ENCODE data around the gene MYO1E.

MYO1E gene

GRCh38 chr15:59279023-59279422 lies 93.6 kb downstream of the MYO1E start:
- H3K9me3 ChIP-seq: no peaks in the 10 kb centered on the region
- H3K4me3 ChIP-seq: no peak overlapping the region
- no peaks in the 10 kb centered on the region for H3K27me3 ChIP-seq (ENCODE audit: low read depth)
- no peak for DNase-seq (ENCODE audit: low spot score in 2 of 2)
- in situ Hi-C loops (cut with MboI; ENCODE audit: low sequenced_read_pairs): no loop called here
- H3K36me3 ChIP-seq (replicated peaks): no peaks in the 10 kb centered on the region
- no peaks in the 10 kb centered on the region for H3K4me1 ChIP-seq

- H3K36me3 ChIP-seq (replicated peaks): no peaks in the 10 kb centered on the region
- in situ Hi-C loops (cut with MboI; ENCODE audit: low sequenced_read_pairs): no loop called here
- no peaks in the 10 kb centered on the region for H3K27me3 ChIP-seq (ENCODE audit: low read depth)
- no peaks in the 10 kb centered on the region for H3K9me3 ChIP-seq
- DNase-seq (ENCODE audit: low spot score in 2 of 2): no peak
- no peak overlapping the region for H3K4me3 ChIP-seq
- H3K4me1 ChIP-seq: no peaks in the 10 kb centered on the region
These were observed 94.6 kb downstream of the MYO1E start for GRCh38 chr15:59278120-59278519.

GRCh38 chr15:59276225-59277178 lies 96.2 kb downstream of the MYO1E start:
- H3K4me3 ChIP-seq: no peak overlapping the region
- H3K9me3 ChIP-seq: no peaks in the 10 kb centered on the region
- no peaks in the 10 kb centered on the region for H3K4me1 ChIP-seq
- DNase-seq (ENCODE audit: low spot score in 2 of 2): no peak
- no peaks in the 10 kb centered on the region for H3K27me3 ChIP-seq (ENCODE audit: low read depth)
- H3K36me3 ChIP-seq (replicated peaks): no peaks in the 10 kb centered on the region
- in situ Hi-C loops (cut with MboI; ENCODE audit: low sequenced_read_pairs): no loop called here

GRCh38 chr15:59274126-59274970 lies 98.3 kb downstream of the MYO1E start:
- in situ Hi-C loops (cut with MboI; ENCODE audit: low sequenced_read_pairs): no loop called here
- Histone ChIP-seq H3K36me3 (replicated peaks) (no peaks in the 10 kb centered on the region), H3K4me3 (no peak overlapping the region), H3K4me1 (no peaks in the 10 kb centered on the region), H3K27me3 (ENCODE audit: low read depth) (no peaks in the 10 kb centered on the region), H3K9me3 (no peaks in the 10 kb centered on the region)
- DNase-seq (ENCODE audit: low spot score in 2 of 2): no peak

GRCh38 chr15:59273234-59273633 lies 99.4 kb downstream of the MYO1E start:
- no peaks in the 10 kb centered on the region for H3K27me3 ChIP-seq (ENCODE audit: low read depth)
- H3K4me3 ChIP-seq: no peak overlapping the region
- DNase-seq (ENCODE audit: low spot score in 2 of 2): no peak
- in situ Hi-C loops (cut with MboI; ENCODE audit: low sequenced_read_pairs): no loop called here
- H3K9me3 ChIP-seq: no peaks in the 10 kb centered on the region
- H3K36me3 ChIP-seq (replicated peaks): no peaks in the 10 kb centered on the region
- H3K4me1 ChIP-seq: no peaks in the 10 kb centered on the region

- Histone ChIP-seq H3K4me3 (no peak overlapping the region), H3K4me1 (no peaks in the 10 kb centered on the region), H3K27me3 (ENCODE audit: low read depth) (no peaks in the 10 kb centered on the region), H3K9me3 (no peaks in the 10 kb centered on the region), H3K36me3 (replicated peaks) (no peaks in the 10 kb centered on the region)
- in situ Hi-C loops (cut with MboI; ENCODE audit: low sequenced_read_pairs): no loop called here
- DNase-seq (ENCODE audit: low spot score in 2 of 2): no peak
These were observed 101.0 kb downstream of the MYO1E start for GRCh38 chr15:59271595-59272201.

- Histone ChIP-seq H3K4me3 (no peak overlapping the region), H3K36me3 (replicated peaks) (no peaks in the 10 kb centered on the region), H3K27me3 (ENCODE audit: low read depth) (no peaks in the 10 kb centered on the region), H3K9me3 (no peaks in the 10 kb centered on the region), H3K4me1 (no peaks in the 10 kb centered on the region)
- no peak for DNase-seq (ENCODE audit: low spot score in 2 of 2)
- in situ Hi-C loops (cut with MboI; ENCODE audit: low sequenced_read_pairs): no loop called here
These were observed 103.7 kb downstream of the MYO1E start for GRCh38 chr15:59268852-59269407.

GRCh38 chr15:59268168-59268851 lies 104.4 kb downstream of the MYO1E start:
- Histone ChIP-seq H3K4me1 (no peaks in the 10 kb centered on the region), H3K9me3 (no peaks in the 10 kb centered on the region), H3K36me3 (replicated peaks) (no peaks in the 10 kb centered on the region), H3K4me3 (no peak overlapping the region), H3K27me3 (ENCODE audit: low read depth) (no peaks in the 10 kb centered on the region)
- in situ Hi-C loops (cut with MboI; ENCODE audit: low sequenced_read_pairs): no loop called here
- DNase-seq (ENCODE audit: low spot score in 2 of 2): no peak

- Histone ChIP-seq H3K4me1 (no peaks in the 10 kb centered on the region), H3K9me3 (no peaks in the 10 kb centered on the region), H3K36me3 (replicated peaks) (no peaks in the 10 kb centered on the region), H3K27me3 (ENCODE audit: low read depth) (no peaks in the 10 kb centered on the region), H3K4me3 (no peak overlapping the region)
- DNase-seq (ENCODE audit: low spot score in 2 of 2): no peak
- in situ Hi-C loops (cut with MboI; ENCODE audit: low sequenced_read_pairs): no loop called here
These were observed 106.6 kb downstream of the MYO1E start for GRCh38 chr15:59266028-59266427.

- Histone ChIP-seq H3K4me3 (no peak overlapping the region), H3K36me3 (replicated peaks) (no peaks in the 10 kb centered on the region), H3K27me3 (ENCODE audit: low read depth) (no peaks in the 10 kb centered on the region), H3K4me1 (no peaks in the 10 kb centered on the region), H3K9me3 (no peaks in the 10 kb centered on the region)
- in situ Hi-C loops (cut with MboI; ENCODE audit: low sequenced_read_pairs): no loop called here
- DNase-seq (ENCODE audit: low spot score in 2 of 2): no peak
These were observed 110.4 kb downstream of the MYO1E start for GRCh38 chr15:59262316-59262715.

GRCh38 chr15:59260090-59260489 lies 112.6 kb downstream of the MYO1E start:
- Histone ChIP-seq H3K36me3 (replicated peaks) (no peaks in the 10 kb centered on the region), H3K9me3 (no peaks in the 10 kb centered on the region), H3K27me3 (ENCODE audit: low read depth) (no peaks in the 10 kb centered on the region), H3K4me1 (no peaks in the 10 kb centered on the region), H3K4me3 (no peak overlapping the region)
- in situ Hi-C loops (cut with MboI; ENCODE audit: low sequenced_read_pairs): no loop called here
- DNase-seq (ENCODE audit: low spot score in 2 of 2): no peak

- Histone ChIP-seq H3K4me3 (no peak overlapping the region), H3K4me1 (no peaks in the 10 kb centered on the region), H3K36me3 (replicated peaks) (no peaks in the 10 kb centered on the region), H3K9me3 (no peaks in the 10 kb centered on the region), H3K27me3 (ENCODE audit: low read depth) (no peaks in the 10 kb centered on the region)
- no peak for DNase-seq (ENCODE audit: low spot score in 2 of 2)
- in situ Hi-C loops (cut with MboI; ENCODE audit: low sequenced_read_pairs): no loop called here
These were observed 113.3 kb downstream of the MYO1E start for GRCh38 chr15:59259137-59259943.

Data from HAP-1 (cell line).